Transverse colon (tissue), 4 donors: Measurements from ENCODE around the gene PACRG. TPM values are rescaled to one million over a fixed set of nuclear protein-coding genes. Genes with fewer than 3 reads are reported as not detected.

ENCODE experiments used
- DNase-seq: peaks from one replicate; pipeline ENCODE4 v3.0.0-alpha.2; 2019
- H3K27ac ChIP-seq, 4 donors: fragments of 200-600 bp; sonication (generic); 2 replicates each; pipeline ENCODE4 v1.5.1; 2016 to 2018; ENCODE audit warnings: inconsistent platforms in 4 of 4
- H3K27me3 ChIP-seq: fragments of 200-600 bp; sonication (generic); 2 replicates; pipeline ENCODE4 v1.5.1; 2017; ENCODE audit warnings: inconsistent platforms
- H3K36me3 ChIP-seq, 4 donors: fragments of 200-600 bp; sonication (generic); 2 replicates each; pipeline ENCODE4 v1.5.1; 2017 to 2019; ENCODE audit warnings: inconsistent platforms in 4 of 4
- H3K4me1 ChIP-seq, 4 donors: fragments of 200-600 bp; sonication (generic); 2 replicates each; pipeline ENCODE4 v1.5.1; 2017 to 2020; ENCODE audit warnings: inconsistent platforms in 4 of 4
- H3K4me3 ChIP-seq, 4 donors: fragments of 200-600 bp; sonication (generic); 1 replicate in 1 of 4; 2 replicates in 3 of 4; pipeline versions ENCODE4 v1.5.1 to v1.6.1; 2017 to 2019; ENCODE audit warnings: inconsistent platforms in 4 of 4
- H3K9me3 ChIP-seq, 2 donors: fragments of 200-600 bp; sonication (generic); 2 replicates each; pipeline ENCODE4 v1.5.1; 2017 to 2019; ENCODE audit warnings: inconsistent platforms in 2 of 2
- EP300 ChIP-seq: sonication (generic); formaldehyde crosslinking; IDR thresholded peaks from one replicate; pipeline ENCODE4 v1.6.1; 2017; ENCODE audit warnings: antibody characterized with exemption, low read depth
- POLR2A ChIP-seq: fragments of 450-650 bp; IDR thresholded peaks from one replicate; pipeline ENCODE4 v1.6.1; 2016; ENCODE audit warnings: antibody characterized with exemption, mild to moderate bottlenecking, moderate library complexity
- POLR2AphosphoS5 ChIP-seq, 3 donors: sonication (generic); formaldehyde crosslinking; IDR thresholded peaks; one replicate each; pipeline ENCODE4 v1.6.1; 2016; ENCODE audit warnings: antibody characterized with exemption in 3 of 3
- WGBS, 2 donors: methylation state at CpG; one replicate each; pipeline ENCODE4 v1.1.5; 2018; ENCODE audit warnings: low coverage in 1 of 2; 5-methylcytosine and 5-hydroxymethylcytosine counted together
- in situ Hi-C, 4 donors: fragments of 200-750 bp; cut with MboI; loops; one replicate each; pipeline versions ENCODE4 v1.15.0 to v1.15.1; 2017; ENCODE audit warnings: low sequenced_read_pairs in 3 of 4, low pct_ligation_motif_present in 1 of 4, low pct_unique_long_range_greater_than_20kb in 1 of 4
- intact Hi-C: fragments of 100-400 bp; cut with DNase I; formaldehyde crosslinking; loops from one replicate; pipeline ENCODE4 v1.15.1; 2023; ENCODE audit warnings: low total_unique reads
- total RNA-seq, 4 donors: library from RNA; depleted of rRNA; stranded (reverse); fragments of >200 nt; gene quantifications; one replicate each; pipeline ENCODE4 v1.1.0, GENCODE V29; 2016
- TF ChIP-seq, protein P1 (sequence below), 5 experiments: fragments of 200-600 bp in 3 of 5; fragments of 450-650 bp in 2 of 5; sonication (generic) in 3 of 5; IDR thresholded peaks; 1 replicate in 2 of 5; 2 replicates in 3 of 5; pipeline ENCODE4 v1.5.1; 2016 to 2017; ENCODE audit warnings: antibody characterized with exemption in 5 of 5, inconsistent platforms in 3 of 5, mild to moderate bottlenecking in 2 of 5, moderate library complexity in 1 of 5

The PACRG gene
- total RNA-seq, 4 donors from 2014 or later: 1.2 to 13.8 (median 1.4) TPM; not detected in 1

DNA sequence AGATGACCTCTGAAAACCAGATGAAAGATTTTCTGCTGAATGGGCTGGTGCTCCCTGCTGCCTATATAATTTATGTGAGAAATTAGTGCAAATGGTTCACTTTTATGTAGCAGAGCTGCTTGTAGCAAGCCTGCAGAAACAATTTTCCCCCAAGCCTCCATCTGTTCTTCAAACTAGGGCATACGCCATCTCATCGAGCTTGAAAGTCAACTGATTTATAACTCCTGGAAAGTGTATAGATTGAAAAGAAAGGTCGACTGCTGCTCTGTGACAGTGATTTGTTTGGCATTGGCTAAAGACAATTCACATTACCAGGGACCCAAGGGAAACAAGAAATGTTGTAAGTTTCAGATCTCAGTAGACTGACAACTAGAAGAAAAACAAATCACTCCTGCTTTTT, 93.3 kb downstream of the PACRG start:
- Histone ChIP-seq H3K4me3 (no peak overlapping the region), H3K27me3 (no peaks in the 10 kb centered on the region), H3K9me3 (no peaks in the 10 kb centered on the region), H3K4me1 (no peaks in the 10 kb centered on the region), H3K27ac (no peak overlapping the region), H3K36me3 (no peaks in the 10 kb centered on the region)
- intact Hi-C loops: no loop called here
- DNase-seq: no peak
- WGBS, 2 donors: 20 to 46% methylated on average over 1 to 3 of the region's 3 CpGs
- TF ChIP-seq POLR2A (no peak), POLR2AphosphoS5 (IDR thresholded peaks at IDR 0.05) (no peak), EP300 (no peak)
- in situ Hi-C loops: no loop called here

DNA sequence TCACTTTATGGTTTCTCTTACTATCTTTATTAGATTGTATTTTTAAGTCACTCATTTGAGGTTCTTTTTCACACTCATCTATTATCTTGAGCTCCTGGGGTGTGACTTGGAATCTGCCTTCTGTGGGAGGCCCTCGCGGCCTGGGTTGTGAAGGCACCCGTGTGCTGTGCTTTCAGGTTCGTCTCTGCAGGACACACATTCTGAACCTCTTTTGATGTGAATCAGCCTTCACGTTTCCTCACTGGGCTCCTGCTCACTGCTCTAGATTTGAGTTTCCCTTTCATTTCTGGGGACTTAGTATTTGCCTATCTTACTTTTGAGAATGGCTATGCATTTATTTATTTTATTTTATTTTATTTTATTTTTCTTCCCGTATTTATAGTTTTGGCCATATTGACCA, 97.8 kb downstream of the PACRG start:
- H3K27me3 ChIP-seq: no peaks in the 10 kb centered on the region
- no peaks in the 10 kb centered on the region for H3K9me3 ChIP-seq
- TF ChIP-seq, protein P1, sequence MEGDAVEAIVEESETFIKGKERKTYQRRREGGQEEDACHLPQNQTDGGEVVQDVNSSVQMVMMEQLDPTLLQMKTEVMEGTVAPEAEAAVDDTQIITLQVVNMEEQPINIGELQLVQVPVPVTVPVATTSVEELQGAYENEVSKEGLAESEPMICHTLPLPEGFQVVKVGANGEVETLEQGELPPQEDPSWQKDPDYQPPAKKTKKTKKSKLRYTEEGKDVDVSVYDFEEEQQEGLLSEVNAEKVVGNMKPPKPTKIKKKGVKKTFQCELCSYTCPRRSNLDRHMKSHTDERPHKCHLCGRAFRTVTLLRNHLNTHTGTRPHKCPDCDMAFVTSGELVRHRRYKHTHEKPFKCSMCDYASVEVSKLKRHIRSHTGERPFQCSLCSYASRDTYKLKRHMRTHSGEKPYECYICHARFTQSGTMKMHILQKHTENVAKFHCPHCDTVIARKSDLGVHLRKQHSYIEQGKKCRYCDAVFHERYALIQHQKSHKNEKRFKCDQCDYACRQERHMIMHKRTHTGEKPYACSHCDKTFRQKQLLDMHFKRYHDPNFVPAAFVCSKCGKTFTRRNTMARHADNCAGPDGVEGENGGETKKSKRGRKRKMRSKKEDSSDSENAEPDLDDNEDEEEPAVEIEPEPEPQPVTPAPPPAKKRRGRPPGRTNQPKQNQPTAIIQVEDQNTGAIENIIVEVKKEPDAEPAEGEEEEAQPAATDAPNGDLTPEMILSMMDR (IDR thresholded peaks at IDR 0.05): no peak
- TF ChIP-seq EP300: no peak
- TF ChIP-seq POLR2A: no peak
- no peak for TF ChIP-seq POLR2AphosphoS5 (IDR thresholded peaks at IDR 0.05)
- no peaks in the 10 kb centered on the region for H3K36me3 ChIP-seq
- intact Hi-C loops: no loop called here
- 73 to 77% methylated on average over 4 to 6 of the region's 6 CpGs for WGBS, 2 donors
- H3K4me1 ChIP-seq: no peaks in the 10 kb centered on the region
- H3K4me3 ChIP-seq: no peak overlapping the region
- no peak overlapping the region for H3K27ac ChIP-seq
- in situ Hi-C loops: no loop called here
- no peak for DNase-seq

DNA sequence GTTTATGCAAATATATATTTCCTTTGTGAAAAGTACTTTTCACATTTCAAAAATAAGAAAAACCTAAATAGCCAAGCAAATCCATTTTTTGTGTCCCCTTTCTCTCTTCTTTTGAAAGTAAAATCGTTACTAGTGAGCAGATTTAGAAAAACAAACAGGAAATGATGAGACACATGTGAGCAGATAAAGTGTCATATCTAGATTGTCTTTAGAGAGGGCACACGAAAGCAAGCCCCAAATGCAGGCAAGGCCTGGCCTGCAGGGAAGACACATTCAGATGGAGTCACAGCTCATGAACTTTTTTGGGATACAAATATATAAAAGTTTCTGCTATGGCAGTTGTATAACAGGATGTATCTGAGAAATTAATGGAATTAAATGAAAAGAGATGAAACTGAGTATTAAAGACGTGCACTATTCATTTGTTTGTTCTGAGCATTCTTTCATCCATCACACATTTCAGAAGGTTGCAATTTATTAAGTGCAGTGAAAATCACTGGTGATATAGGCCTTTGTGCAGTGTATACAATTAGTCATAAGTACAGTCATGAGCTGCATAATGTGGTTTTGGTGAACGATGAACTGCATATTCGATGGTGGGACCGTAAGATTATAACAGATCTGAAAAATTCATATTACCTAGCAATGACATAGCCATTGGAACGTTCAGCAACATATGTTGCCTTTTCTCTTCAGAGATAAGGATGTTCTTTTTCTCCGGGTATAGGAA, 101.4 kb downstream of the PACRG start:
- H3K9me3 ChIP-seq: no peaks in the 10 kb centered on the region
- H3K27me3 ChIP-seq: no peaks in the 10 kb centered on the region
- intact Hi-C loops: no loop called here
- no peak overlapping the region for H3K27ac ChIP-seq
- 75 to 79% methylated on average over 8 of the region's 8 CpGs for WGBS, 2 donors
- H3K4me1 ChIP-seq: no peaks in the 10 kb centered on the region
- TF ChIP-seq POLR2A: no peak
- TF ChIP-seq, protein P1 (IDR thresholded peaks at IDR 0.05): no peak
- no peak for TF ChIP-seq POLR2AphosphoS5 (IDR thresholded peaks at IDR 0.05)
- no peak for TF ChIP-seq EP300
- in situ Hi-C loops: no loop called here
- no peak overlapping the region for H3K4me3 ChIP-seq
- DNase-seq: no peak
- no peaks in the 10 kb centered on the region for H3K36me3 ChIP-seq

DNA sequence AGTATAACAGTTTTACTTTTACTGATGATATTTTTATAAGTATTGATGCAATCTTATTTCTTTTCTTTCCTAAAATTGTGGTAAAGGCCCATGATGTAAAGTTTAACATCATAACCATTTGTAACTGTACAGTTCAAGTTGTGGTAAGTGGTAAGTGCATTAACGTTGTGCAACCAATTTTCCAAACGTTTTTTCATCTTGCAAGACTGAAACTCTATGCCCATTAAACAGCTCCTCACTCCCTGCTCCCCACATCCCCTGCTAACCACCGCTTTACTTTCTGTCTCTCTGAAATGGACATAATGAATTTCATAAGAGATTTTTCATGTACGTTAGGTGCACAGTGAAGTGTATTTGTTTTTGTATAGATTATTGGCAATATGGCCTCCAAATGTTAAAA, 106.0 kb downstream of the PACRG start:
- in situ Hi-C loops: no loop called here
- 63 to 74% methylated on average over 4 of the region's 4 CpGs for WGBS, 2 donors
- DNase-seq: no peak
- Histone ChIP-seq H3K4me1 (no peaks in the 10 kb centered on the region), H3K27me3 (no peaks in the 10 kb centered on the region), H3K36me3 (no peaks in the 10 kb centered on the region), H3K9me3 (no peaks in the 10 kb centered on the region), H3K4me3 (no peak overlapping the region), H3K27ac (no peak overlapping the region)
- intact Hi-C loops: no loop called here
- TF ChIP-seq, protein P1 (IDR thresholded peaks at IDR 0.05): no peak
- no peak for TF ChIP-seq EP300
- no peak for TF ChIP-seq POLR2A
- TF ChIP-seq POLR2AphosphoS5 (IDR thresholded peaks at IDR 0.05): no peak

DNA sequence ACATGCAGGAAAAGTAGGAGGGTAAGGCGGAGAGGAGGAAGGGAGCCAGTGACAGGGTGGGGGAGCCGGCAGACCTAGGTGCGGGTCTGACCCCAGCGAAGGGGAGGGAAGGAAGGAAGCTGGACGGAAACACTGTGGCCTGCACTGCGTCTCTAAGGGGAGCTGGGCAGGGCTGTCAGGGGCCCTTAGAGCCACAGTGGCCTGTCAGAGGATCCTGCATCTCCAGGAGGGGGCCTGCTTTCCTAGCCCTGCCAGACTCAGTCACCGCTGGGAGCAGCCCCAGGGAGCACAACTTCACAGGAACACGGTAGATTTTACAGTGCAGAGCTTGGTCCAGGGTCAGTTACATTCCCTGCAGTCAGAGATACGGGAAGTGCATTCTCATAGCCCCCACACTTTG, 118.2 kb downstream of the PACRG start:
- TF ChIP-seq POLR2A (no peak), EP300 (no peak), POLR2AphosphoS5 (IDR thresholded peaks at IDR 0.05) (no peak)
- TF ChIP-seq, protein P1 (IDR thresholded peaks at IDR 0.05): no peak
- in situ Hi-C loops: no loop called here
- Histone ChIP-seq H3K4me3 (no peak overlapping the region), H3K4me1 (no peaks in the 10 kb centered on the region), H3K27ac (no peak overlapping the region), H3K9me3 (no peaks in the 10 kb centered on the region), H3K36me3 (no peaks in the 10 kb centered on the region), H3K27me3 (no peaks in the 10 kb centered on the region)
- DNase-seq: no peak
- WGBS, 2 donors: 78 to 79% methylated on average over 4 to 9 of the region's 9 CpGs
- intact Hi-C loops: no loop called here
